Activated CD4-positive, alpha-beta T cell treated with anti-CD3 and anti-CD28 coated beads, Interleukin-2, amount 50 U/mL, for 24 hours (primary cell): ENCODE measurements around the gene DHX36.

Experiments
- DNase-seq, 2 donors: peaks; one replicate each; pipeline ENCODE4 v3.0.0-alpha.2; 2020; ENCODE audit warnings: low read depth in 1 of 2, low spot score in 1 of 2

DHX36 gene

DNA sequence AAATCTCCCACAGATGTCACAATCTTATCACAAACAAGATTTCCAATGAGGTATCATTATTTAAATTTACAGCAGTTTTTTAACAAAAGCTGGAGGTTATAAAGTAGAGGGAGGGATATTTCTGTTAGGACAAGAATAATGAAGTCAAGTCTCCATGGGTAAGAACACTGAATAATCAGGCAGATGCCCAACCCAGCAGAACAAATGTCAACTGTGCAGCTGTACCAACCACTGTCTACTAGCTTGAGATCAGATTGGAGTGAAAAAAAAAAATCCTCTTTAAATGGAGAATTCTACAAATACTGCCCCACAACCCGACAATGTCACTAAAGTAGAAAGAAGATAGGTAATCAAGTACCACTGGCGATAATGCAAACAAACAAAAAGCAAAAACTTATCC lies 30.3 kb downstream of the DHX36 start:
- no peak for DNase-seq

DNA sequence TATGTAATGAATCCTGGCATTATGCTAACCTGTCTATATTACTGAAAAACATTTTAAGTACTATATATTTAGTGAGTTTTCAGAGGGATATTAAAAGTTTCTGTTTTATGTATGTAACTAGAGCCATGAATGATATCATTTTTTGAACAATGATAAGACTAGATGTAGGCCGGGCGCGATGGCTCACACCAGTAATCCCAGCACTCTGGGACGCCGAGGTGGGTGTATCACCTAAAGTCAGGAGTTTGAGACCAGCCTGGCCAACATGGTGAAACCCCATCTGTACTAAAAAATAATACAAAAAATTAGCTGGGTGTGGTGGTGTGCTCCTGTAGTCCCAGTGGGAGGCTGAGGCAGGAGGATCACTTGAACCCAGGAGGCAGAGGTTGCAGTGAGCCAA lies 34.1 kb downstream of the DHX36 start:
- DNase-seq, result no peak

DNA sequence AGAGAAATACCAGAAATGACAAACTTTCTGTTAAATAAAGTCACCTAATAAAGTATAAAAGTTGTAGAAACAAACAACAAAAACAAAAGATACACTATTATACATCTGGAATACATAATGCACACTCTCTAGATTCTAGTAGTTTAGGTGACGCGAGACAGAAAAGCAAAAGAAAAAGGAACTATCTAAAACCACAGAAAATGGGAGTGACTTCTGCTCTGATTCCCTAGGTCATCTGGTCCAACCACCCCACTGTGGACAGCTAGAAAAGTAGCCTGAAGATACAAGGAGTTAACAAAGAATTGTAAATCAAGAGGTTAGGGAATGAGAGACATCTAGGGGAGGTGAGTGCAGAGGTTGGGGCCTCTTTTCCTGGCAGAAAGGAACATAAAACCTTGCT lies 39.1 kb downstream of the DHX36 start:
- DNase-seq, result no peak

DNA sequence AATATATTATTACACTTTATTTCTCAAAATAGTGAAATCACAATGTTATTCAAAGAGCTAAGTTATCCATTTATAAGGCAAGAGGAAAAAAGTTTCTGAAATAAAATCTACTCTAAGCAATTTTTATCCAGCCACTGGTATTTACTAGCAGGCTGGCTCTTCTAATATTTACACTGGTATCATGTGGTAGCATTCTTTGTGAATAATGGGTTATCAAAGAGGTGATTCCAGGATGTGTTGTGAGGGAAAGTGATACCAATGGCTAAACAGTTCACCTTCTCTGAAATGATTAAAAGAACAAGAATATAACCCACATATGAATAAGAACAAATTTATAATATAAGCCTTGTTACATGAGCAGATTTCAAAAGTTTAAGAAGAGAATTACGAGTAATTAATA lies 44.1 kb downstream of the DHX36 start:
- DNase-seq, result no peak

DNA sequence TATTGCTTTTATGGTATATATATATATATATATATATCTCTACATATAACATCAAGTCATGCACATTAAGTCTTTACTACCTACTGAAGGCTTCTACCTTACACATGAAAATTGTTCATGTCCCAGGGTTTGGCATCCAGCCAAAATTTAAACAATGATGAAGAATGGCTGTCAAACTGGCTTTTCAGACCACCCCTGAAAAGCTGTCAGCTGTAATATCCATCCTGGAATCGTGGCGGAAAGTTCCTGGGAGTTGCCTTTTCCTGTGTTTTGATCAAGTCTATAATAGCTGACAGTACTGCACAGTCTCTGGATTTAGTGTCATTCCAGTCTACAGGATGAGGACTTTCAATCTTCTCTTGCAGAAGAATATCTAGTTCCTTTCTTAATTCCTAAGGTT lies 48.3 kb downstream of the DHX36 start:
- no peak for DNase-seq

DNA sequence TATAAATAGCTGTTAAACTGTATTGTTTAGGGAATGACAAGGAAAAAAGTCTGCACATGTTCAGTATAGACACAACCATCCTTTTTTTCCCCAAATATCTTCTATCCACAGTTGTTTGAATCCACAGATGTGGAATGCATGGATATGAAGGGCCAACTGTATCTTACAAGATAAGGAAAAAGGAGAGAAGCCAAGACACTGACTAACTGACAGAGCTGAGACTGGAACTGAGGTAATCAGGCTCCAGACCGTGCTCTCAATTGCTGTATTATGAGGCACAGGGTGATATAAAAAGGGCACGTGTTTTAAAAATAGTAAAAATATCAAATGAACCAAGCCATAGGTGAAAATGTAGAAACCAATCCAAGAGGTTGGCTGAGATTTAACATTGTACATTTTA lies 49.0 kb downstream of the DHX36 start:
- DNase-seq, result no peak

DNA sequence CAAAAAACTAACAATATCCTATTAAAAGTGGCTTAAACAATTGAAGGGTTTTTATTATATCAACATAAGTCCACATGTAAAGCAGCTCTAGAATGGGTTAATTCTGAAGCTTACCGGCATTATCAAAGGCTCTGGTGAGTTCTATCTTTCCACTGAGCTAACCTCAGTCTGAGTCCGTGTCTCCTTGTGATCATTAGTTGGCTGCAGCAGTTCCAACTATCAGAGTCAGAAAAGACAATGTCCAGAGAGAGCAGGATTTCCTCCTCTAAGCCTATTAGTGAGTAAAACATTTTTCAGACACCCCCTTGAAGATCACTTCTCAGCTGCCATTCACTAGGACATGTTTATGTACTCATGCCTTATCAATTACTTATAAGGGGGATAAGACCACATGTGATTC lies 49.9 kb downstream of the DHX36 start:
- DNase-seq, result no peak

DNA sequence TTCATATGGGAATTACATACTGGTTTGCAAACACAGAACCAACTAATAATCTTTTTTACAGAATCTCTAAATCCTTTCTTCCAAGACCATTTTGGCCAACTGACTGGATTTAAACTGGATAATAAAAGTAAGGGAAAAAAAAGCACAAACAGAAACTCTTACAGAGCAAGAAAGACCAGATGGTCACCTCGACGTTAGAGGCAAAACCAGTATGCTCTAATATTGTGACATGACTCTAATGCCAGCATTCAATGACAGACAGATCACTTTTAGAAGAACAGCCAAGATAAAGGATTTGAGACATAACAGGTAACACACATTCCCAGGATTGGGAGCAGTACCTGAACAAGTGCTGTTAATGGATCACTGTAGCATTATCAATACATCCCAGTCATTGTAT lies 50.9 kb downstream of the DHX36 start:
- DNase-seq, result no peak

DNA sequence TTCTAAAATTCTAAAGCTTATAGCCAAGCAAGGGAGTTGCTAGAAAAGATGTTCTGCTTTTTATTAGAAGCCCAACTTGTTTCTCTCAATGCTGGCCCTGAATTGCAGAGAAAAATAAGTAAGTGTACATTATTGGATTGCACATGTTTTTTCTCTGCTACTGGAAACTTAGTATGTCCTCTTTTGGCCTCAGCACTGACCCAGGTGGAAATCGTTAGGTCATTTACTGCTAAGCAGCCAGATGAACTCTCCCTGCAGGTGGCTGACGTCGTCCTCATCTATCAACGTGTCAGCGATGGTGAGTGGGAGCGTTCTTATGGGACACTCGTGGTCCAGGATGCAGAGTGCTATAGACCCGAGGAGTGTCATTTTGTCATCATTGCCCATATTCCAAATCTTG lies 69.8 kb downstream of the DHX36 start:
- DNase-seq, result no peak

DNA sequence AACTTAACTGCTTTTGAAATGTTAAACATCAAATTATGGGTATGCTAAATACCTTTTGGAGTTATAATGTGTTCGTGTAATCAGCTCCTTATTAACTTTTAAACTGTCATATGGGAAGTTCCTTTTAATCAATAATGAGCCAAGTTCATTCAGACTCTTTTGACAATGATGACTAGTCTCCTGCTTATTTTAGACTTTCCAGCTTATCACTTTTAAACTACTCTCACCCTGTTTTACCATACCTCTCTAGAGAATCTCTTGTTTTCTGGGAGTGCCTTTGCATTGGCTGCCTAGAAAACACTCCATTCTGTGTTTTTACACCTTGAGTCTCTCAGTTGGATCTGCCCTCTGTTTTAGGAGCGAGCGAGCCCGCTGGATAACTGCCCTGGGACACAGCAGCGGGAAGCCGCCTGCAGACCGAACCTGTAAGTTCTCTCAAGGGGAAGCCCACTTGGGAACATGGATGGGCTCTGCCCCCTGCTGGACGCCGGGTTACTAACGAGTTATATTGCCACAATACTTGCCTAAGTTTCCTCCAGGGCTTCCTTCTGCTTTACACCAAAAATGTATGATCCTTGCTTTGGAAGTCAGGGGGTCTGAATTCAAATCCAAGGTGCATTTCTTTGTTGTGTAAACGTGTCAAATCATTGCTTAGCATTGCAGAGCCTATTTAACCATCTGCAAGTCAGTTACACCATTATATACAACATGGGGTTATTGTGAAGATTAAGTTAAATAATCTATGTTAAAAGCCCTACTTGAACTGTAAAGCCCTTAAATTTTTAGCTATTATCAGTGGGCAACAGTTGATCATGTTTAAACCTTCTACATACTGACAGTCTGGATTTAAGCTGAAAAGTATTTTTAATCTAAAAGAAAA lies 71.3 kb downstream of the DHX36 start:
- peak; percentile 34 to 44 for DNase-seq

DNA sequence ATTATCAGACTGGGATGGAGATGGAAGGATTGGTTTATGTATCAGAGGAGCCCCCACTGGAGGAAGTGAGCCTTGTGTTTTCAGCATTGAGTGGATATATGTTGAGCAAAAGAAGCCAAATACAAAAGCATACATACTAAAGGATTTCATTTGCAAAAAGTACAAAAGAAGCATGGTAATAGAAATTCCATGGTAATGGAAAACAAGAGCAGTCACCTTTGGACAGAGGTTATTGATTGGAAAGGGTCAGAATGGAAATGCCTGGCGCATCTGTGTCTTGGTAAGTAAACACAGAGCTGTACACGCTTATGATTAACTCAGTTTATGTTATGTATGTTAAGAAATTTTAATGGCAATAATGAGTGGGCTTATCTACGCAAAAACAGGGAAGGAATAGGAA lies 72.7 kb downstream of the DHX36 start:
- DNase-seq, result no peak

DNA sequence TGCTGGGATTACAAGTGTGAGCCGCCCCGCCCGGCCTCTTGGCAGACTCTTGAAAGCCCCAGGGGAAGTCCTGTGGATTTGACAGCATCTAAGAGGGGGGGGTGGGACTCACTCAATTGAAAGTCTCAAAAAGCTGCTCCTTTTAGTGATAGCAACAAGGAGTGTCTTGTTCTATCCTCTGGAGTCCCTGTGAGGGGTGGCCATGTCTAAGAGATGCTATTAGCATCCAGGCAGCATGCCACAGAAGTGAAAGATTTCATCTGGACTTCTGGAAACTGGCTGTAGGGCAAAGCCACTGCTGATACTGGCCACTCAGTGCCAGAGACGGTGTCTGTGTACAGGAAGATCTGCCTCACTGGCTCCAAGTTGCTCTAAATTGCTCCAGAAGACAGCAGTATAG lies 74.0 kb downstream of the DHX36 start:
- DNase-seq, result no peak

DNA sequence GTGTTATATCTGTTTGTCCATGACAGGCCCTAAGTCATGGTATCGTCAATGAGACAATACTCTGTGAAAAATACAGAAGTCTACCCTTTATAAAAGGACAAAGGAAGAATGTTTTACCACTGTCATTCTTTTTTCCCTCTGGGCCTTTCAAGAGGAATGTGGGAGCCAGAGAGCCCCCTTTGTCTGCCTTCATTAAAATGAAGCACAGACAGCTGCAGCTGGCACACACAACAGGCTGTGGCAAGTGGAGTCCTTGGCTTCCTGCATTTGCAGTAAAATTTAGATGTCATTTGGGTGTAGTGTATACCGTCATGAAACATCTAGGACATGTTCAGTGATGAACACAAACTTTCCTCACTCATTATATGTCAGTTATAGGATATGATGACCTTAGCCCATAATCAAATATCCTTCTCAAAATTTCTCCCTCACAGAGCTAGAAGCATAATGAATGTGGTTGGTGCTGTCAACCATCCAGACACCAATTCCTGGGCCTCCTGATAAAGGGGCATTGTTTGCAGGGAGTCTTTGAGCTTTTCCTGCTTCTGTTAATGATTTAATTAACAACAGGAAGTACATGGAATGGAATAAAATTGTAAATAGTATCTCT lies 76.4 kb downstream of the DHX36 start:
- DNase-seq, result no peak

DNA sequence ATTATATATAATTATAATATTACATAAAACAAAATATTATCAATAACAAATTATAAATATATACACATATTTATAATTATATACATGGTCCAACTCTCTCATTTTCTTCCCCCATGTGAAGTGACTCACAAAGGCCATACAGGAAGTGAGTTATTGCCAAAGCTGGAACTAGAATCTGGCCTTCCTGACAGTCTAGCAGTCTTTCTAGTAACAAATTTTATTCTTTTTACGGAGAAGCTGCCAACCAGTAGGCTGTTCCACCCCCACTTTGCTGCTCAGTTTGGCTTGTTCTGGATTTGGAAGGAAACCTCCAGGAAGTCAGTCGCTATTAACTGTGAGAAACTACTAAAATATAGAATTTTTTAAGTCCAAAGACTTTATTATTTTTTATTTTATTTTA lies 79.6 kb downstream of the DHX36 start:
- DNase-seq, result no peak

DNA sequence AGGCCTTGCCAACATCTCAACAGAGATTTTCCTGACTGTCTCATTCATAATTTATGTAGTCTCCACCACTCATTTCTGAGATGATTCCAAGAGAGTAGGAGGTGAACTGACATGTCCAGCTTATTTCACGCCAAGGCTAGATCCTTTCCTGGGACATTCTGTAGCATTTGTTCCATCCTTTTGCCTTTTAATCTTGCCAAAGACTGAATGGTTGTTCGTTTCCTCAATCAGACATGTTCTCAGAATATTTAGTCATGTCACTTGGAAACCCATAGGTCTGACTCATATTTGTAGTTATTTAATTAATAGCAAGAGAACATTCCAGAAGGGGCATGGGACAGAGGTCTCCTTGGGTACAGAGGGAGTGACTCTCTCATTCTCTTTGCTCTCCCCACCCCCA lies 80.9 kb downstream of the DHX36 start:
- DNase-seq, result no peak

DNA sequence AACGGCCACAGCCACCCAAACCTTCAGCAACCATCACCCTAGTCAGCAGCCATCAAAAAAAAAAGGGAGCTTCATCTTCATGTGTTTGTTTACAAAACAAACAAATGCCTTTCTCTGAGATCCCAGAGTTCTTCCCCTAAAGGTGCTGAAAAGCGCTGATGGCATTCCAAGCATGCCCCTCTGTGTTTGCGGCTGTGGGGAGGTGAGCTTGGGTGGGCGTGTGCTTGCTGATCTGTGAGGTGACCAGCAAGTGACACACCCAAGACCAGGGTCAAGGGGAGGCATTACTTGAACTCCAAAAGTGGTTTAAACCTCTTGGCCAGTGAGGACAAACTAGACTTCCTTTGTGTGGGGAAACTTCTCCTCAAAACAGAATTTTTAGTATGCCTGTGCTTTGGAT lies 81.5 kb downstream of the DHX36 start:
- no peak for DNase-seq

DNA sequence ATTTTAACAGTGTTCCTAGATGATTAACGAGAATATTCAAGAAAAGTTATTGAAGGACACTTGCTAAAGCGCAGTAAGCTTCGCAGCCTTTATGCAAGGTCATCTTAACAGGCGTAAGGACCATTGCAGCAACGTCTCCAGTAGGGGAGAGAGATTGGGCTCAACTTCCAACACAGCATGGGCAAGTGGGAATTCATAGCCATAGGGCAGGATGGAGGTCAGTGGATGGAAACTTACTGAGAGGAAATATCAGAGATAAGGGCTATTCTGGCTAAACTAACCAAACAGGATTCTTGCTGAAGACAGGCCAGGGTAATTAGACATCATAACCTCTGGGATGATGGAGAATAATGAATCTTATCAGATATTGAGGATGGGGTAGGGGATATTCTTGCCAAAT lies 82.8 kb downstream of the DHX36 start:
- DNase-seq, result no peak

DNA sequence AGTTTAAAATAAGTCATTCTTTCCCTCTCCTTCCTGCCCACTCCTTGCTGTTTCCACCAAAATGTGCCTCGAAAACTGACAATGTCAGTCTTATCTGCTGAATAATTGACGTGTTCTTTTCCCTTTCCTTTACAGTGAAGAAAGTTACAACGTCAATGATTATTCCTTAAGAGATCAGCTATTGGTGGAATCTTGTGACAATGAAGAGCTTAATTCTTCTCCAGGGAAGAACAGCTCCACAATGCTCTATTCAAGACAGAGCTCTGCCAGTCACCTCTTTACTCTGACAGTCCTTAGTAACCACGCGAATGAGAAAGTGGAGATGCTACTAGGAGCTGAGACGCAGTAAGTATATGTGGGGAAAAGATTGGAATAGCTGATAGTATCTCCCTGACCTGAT lies 84.1 kb downstream of the DHX36 start:
- DNase-seq, result no peak

DNA sequence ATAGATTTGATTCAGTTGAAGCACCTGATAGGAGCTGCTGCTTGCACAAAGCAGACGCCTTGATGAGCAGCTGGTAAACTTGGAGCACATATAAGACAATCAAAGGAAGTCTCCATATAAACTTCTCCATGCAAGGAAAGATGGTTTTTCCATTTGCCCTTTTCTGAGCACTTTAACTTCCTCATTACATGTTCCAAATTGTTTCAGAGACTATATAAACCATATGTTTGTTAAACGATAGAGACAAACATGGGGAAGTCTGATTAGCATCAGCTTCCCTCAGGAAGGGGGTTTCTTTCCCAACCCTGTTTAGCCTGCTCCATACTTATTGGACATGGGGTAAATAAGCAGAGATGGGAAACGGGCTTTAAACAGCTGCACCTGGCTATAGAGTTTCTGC lies 88.0 kb downstream of the DHX36 start:
- DNase-seq, result no peak

DNA sequence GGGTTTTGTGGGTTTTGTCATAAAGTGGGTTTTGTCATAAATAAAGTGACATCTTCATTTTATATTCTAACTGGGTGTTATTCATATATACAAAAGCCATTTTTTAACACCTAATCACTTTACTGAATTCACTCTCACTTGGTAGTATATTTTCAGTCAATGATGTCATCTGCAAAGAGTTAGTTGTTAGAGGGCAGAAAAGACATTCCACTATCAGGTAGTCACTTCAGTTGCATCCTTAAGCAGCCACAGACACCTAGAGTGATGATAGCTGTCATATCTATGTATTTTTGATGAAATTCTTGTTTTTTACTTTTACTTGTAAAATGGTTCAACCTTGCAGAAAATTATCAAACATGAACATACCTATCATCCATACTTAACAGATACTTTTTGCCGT lies 89.0 kb downstream of the DHX36 start:
- no peak for DNase-seq

DNA sequence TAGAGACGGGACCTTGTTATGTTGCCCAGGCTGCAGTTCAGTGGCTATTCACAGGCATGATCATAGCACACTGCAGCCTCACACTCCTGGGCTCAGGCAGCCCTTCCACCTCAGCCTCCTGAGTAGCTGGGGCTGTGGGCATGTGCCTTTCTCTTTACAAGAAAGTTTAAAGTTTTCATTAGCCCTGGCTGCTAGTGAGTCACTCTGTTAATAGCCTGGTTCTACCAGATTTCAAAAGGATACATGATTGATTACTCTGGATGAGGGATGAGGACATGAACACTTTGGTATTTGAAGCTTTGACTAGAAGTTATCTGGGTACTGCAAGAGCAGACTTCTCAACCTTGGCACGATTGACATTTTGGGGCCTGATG lies 95.1 kb downstream of the DHX36 start:
- DNase-seq, result no peak

DNA sequence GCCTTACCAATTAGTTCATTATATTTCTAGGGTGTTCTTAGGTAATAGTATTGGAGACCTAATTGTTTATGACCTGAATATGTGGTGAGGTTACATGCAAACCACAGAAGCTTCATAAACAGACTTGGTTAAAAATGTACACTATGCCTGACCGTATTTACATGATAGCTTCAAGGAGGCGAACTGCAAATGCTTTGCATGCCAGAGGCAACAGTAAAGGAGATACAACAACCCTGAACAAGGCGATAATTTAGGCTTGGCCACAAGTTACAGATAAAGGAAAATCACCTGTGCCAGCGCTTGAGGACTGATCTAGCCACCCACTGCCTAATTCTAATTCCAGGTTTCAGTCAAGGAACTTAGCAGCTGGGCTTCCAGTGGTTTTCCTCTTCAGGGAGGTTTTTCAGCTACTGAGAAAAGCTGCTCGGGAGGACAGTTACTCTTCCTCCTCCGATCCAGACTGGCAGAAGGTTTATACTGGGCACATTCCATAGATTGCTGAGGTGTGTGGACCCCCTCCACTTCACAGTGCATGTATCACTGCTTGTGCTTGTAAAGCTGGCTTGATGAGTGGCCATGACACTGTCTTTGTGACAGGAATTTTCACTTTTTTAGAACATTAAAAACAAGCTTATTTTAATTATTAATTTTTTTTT lies 95.6 kb downstream of the DHX36 start:
- no peak for DNase-seq

DNA sequence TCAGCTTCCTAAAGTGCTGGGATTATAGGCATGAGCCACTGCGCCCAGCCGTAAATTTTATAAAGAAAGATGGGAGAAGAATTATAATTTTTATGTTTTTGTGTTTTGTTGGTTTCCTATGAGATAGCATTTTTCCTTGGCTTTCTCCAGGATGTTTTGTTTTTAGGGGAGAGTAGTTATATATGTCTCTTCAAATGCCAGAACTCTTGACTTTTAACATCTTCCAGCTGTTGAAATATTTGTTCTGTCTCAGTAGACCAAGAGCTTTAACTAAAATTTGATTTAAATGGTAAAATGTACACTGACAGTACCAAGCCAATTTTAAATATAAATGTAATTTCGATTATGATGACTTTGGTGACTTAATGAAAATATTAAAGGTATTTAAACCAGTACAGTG lies 96.8 kb downstream of the DHX36 start:
- DNase-seq, result no peak
